Measurements from ENCODE around the gene ZNF785. TPM values are rescaled to one million over a fixed set of nuclear protein-coding genes. Genes with fewer than 3 reads are reported as not detected.
A peak's percentile ranks its signal among the peaks of the same experiment; 100 is the strongest.

The ZNF785 gene
- total and polyA plus RNA-seq, 2 of the 13 experiments (the other 11 are each of a cell fraction or from before 2014, with no cell fraction given) = 0.01 TPM; not detected in 1

DNA sequence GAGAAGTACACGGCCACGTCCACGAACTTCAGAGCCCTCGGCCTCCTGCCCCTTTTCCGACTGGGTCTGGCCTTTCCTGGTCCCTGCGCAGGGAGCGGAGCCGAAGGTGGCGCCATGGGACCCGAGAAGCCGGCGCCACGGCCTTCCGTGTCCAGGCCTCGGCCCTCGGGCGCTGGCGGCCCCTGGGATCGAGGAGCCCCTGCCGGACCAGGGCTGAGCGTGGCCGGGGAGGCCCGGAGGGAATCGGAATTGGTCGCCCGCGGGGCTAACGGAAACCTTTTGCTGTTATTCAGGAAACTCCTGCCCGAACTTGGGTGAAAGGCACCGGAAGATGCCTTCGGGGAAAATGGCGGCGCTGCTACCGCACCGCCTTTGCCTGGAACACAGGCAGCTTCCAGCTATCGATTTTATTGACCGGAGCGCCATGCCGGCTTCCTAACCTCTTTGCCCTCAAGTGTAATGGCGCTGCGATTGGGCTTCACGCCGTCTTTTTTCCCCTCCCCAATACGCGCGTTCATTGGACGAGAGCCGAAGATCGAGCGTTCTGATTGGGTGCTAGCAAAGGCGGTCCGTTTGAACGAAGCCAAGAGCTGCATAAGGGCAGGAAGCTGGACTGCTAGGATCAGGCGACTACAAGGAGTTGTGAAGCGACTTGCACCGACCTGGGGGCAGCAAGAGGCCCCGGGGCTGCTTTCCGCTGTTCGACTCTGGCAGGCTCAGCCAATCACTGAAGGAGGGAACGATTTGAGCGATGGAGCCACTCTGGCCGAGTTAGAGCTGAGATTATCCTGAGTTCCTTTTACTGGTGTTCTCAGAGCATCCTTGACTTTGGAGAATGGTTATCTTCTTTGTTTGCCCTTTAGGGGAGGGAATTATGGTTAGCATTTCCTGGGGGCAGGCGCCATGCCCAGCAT, 24.7 kb upstream of the ZNF785 start, which contains the start of gene ZNF689 (continued):
- TF ChIP-seq, protein P1, sequence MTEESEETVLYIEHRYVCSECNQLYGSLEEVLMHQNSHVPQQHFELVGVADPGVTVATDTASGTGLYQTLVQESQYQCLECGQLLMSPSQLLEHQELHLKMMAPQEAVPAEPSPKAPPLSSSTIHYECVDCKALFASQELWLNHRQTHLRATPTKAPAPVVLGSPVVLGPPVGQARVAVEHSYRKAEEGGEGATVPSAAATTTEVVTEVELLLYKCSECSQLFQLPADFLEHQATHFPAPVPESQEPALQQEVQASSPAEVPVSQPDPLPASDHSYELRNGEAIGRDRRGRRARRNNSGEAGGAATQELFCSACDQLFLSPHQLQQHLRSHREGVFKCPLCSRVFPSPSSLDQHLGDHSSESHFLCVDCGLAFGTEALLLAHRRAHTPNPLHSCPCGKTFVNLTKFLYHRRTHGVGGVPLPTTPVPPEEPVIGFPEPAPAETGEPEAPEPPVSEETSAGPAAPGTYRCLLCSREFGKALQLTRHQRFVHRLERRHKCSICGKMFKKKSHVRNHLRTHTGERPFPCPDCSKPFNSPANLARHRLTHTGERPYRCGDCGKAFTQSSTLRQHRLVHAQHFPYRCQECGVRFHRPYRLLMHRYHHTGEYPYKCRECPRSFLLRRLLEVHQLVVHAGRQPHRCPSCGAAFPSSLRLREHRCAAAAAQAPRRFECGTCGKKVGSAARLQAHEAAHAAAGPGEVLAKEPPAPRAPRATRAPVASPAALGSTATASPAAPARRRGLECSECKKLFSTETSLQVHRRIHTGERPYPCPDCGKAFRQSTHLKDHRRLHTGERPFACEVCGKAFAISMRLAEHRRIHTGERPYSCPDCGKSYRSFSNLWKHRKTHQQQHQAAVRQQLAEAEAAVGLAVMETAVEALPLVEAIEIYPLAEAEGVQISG (CRISPR knock-in tag; IDR thresholded peaks at IDR 0.05) = peak; percentile 96
- TF ChIP-seq AHR (CRISPR knock-in tag; IDR thresholded peaks at IDR 0.05) (peak; percentile 65), MAFG (CRISPR knock-in tag; IDR thresholded peaks at IDR 0.05) (no peak; the same call in 1 of the 2 replicates), SPEN (CRISPR knock-in tag; IDR thresholded peaks at IDR 0.05; ENCODE audit: low read depth) (peak; percentile 94), ZNF564 (CRISPR knock-in tag; IDR thresholded peaks at IDR 0.05) (no peak), FOXA3 (CRISPR knock-in tag; IDR thresholded peaks at IDR 0.05) (peak; percentile 45), RFXANK (CRISPR knock-in tag; IDR thresholded peaks at IDR 0.05) (0 out of 2 replicates have a peak, but pooled peaks have one; percentile 31), MXD3 (CRISPR knock-in tag; IDR thresholded peaks at IDR 0.05) (peak; percentile 89), FOXP1 (IDR thresholded peaks at IDR 0.05) (no peak), FOXP1 (CRISPR knock-in tag; IDR thresholded peaks at IDR 0.05) (peak; percentile 43), STAT5B (CRISPR knock-in tag; IDR thresholded peaks at IDR 0.05) (no peak; the same call in 1 of the 2 replicates), NAIF1 (CRISPR knock-in tag; IDR thresholded peaks at IDR 0.05; ENCODE audit: borderline replicate concordance) (peak; percentile 94), ZNF607 (CRISPR knock-in tag; IDR thresholded peaks at IDR 0.05; ENCODE audit: borderline replicate concordance) (peak; percentile 91), PREB (CRISPR knock-in tag; IDR thresholded peaks at IDR 0.05) (no peak), ATM (IDR thresholded peaks at IDR 0.05; ENCODE audit: borderline replicate concordance) (no peak), ZBTB46 (CRISPR knock-in tag; IDR thresholded peaks at IDR 0.05; ENCODE audit: borderline replicate concordance) (no peak), ZNF816 (CRISPR knock-in tag; IDR thresholded peaks at IDR 0.05; ENCODE audit: borderline replicate concordance) (peak; percentile 91), MED8 (CRISPR knock-in tag; IDR thresholded peaks at IDR 0.05; ENCODE audit: insufficient replicate concordance) (peak; percentile 74)
- TF ChIP-seq, protein P2, sequence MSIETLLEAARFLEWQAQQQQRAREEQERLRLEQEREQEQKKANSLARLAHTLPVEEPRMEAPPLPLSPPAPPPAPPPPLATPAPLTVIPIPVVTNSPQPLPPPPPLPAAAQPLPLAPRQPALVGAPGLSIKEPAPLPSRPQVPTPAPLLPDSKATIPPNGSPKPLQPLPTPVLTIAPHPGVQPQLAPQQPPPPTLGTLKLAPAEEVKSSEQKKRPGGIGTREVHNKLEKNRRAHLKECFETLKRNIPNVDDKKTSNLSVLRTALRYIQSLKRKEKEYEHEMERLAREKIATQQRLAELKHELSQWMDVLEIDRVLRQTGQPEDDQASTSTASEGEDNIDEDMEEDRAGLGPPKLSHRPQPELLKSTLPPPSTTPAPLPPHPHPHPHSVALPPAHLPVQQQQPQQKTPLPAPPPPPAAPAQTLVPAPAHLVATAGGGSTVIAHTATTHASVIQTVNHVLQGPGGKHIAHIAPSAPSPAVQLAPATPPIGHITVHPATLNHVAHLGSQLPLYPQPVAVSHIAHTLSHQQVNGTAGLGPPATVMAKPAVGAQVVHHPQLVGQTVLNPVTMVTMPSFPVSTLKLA (IDR thresholded peaks at IDR 0.05) = peak; percentile 44; the same call in 1 of the 2 replicates
- TF ChIP-seq, protein P3, sequence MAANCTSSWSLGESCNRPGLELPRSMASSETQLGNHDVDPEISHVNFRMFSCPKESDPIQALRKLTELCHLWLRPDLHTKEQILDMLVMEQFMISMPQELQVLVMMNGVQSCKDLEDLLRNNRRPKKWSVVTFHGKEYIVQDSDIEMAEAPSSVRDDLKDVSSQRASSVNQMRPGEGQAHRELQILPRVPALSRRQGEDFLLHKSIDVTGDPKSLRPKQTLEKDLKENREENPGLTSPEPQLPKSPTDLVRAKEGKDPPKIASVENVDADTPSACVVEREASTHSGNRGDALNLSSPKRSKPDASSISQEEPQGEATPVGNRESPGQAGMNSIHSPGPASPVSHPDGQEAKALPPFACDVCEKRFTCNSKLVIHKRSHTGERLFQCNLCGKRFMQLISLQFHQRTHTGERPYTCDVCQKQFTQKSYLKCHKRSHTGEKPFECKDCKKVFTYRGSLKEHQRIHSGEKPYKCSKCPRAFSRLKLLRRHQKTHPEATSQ (CRISPR knock-in tag; IDR thresholded peaks at IDR 0.05; ENCODE audit: borderline replicate concordance) = peak; percentile 70; the same call in 1 of the 2 replicates
